ENCODE data around the gene UTP3.
A peak's percentile ranks its signal among the peaks of the same experiment; 100 is the strongest.
"Not testable (repeated sequence)": the region's sequence is repeated elsewhere in the genome, so short reads cannot be mapped to it uniquely, and the experiment has no call there.

Gene UTP3

DNA sequence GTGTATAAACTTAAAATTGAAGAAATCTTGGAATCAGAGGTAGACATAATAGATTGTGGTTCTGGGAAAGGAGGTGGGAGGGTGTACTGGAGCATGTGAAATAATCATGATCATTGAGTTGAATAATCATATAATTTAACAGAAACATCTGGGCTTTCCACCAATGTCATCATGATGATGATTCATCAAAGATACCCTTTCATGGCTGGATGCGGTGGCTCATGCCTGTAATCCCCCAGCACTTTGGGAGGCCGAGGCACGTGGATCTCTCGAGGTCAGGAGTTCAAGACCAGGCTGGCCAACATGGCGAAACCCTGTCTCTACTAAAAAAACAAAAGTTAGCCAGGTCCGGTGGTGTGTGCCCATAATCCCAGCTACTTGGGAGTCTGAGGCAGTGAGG lies 26.8 kb downstream of the UTP3 start:
- no peak for DNase-seq (ENCODE audit: low read depth in 2 of 3, low spot score in 1 of 3)

DNA sequence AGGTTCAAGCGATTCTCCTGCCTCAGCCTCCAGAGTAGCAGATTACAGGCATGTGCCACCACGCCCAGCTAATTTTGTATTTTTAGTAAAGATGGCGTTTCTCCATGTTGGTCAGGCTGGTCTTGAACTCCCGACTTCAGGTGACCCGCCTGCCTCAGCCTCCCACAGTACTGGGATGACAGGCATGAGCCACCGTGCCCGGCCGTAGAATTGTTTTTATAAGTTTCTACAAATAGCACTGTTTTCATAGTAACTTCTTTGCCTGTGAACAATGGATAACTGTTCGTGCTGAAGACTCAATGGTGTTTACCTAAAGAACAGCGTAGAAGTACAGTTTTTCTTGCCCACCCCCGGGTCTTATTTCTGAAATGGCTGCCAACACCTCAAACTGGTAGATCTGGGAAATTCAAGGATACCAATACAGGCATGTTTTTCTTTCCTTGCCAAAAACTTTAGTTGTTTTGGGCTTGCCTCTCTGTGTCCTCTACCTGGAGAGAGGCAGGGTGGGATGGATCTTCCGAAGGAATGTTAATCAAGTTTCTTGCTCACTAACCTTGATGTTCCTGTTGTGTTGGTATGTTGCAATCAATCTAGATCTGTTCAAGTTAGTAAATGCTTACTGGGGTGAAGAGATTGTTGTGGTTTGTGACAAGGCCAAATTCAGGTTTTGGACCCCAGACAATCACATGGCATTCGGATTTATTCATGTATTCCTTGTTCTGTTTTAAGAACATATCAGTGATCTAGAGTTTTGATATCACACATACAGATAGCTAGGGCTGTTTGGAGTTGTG lies 30.7 kb downstream of the UTP3 start:
- no peak for DNase-seq (ENCODE audit: low read depth in 2 of 3, low spot score in 1 of 3)

DNA sequence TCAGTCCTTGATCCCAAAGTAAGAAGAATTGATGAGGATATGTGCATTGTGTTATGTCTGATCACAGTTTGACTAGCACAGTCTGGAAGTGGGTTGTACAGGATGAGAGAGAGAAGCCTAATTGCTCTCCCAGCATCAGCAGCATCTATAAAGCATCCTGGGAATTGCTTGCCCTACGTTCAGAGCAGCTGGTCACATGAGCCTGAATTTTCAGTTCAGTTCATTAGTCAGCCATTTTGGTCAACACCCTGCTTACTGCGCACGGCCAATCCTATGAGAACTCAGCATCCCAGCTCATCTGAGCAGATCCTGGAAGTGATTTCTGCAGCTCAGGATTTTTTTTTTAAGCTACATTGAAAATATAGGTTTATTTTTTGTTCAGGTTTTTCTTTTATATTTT lies 33.4 kb downstream of the UTP3 start, which contains the start of gene RUFY3:
RUFY3 (plus strand) TSS at position 218 of the 400 bp plus-strand sequence. CDS start 610 bp downstream, outside the sequence.
- DNase-seq (ENCODE audit: low read depth in 2 of 3, low spot score in 1 of 3), result no peak

DNA sequence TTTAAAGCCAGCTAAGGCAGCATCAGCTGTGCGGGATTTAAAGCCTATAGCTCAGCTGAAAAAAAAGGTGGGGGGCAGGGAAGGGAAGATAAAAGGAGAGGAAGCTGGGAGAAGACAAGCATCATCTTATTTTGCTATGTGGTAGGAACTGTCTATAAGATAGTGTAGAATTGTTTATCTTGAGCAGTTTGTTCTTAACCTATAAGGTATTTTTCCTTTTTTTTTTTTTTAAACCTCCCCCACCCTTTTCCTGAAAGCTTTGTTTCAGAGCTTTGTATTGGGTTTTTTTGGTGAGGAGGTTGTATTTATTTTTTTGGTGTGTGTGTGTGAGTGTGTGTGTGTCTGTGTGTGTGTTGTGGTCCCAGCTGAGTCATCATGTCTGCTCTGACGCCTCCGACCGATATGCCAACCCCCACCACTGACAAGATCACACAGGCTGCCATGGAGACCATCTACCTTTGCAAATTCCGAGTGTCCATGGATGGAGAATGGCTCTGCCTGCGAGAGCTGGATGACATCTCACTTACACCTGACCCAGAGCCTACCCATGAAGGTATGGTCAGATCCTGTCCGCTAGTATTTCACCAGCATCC lies 34.0 kb downstream of the UTP3 start:
- DNase-seq (ENCODE audit: low read depth in 2 of 3, low spot score in 1 of 3), result no peak

DNA sequence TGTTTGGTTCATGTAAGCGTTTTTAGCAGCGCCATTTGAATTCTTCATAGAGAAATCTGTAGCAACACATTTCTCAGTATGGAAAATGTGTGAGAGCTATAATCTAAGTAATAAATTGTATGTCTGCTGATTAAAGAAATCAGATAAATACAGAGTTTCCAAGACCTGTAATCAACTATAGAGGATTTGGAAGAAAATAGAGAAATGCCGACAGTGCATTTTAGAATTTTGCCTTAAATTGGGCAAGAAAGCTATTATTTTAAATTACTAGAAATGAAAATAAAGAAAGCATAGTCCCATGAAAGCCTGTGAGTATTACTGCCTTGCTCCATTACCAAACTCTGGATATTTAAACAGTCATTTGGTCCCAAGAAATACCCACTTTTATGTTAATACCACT lies 36.1 kb downstream of the UTP3 start:
- DNase-seq (ENCODE audit: low read depth in 2 of 3, low spot score in 1 of 3), result no peak

DNA sequence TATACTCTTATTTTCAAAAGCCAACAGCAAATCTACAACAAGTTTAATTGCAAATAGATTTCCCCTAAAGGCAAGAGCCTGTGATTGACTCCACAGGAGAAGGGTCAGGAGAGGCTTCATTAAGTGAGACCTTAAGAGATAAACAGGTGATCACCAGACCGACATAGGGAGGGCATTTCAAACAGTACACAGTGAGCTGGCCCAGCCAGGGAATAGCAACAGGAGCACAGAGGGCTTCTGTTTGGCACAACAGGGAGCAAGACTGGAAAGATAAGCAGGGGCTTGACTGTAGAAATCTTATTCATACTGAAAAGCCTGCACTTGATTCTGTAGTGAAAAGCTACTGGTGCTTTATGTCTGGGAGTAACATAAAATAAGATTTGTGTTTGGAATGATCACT lies 37.3 kb downstream of the UTP3 start:
- no peak for DNase-seq (ENCODE audit: low read depth in 2 of 3, low spot score in 1 of 3)

DNA sequence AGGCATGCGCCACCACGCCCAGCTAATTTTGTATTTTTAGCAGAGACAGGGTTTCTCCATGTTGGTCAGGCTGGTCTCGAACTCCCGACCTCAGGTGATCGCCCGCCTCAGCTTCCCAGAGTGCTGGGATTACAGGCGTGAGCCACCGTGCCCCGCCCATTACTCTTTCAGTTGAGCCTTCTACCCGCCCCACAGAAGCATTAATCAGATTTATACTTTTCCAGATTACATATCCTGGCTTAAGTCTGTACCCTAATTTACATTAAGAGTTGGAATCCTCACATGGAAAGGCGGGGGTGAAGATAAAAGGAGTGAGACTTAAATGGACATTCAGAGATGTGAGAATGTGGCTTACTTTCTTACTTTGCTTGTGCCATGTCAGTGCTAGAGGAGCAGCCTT lies 38.2 kb downstream of the UTP3 start:
- DNase-seq (ENCODE audit: low read depth in 2 of 3, low spot score in 1 of 3), result not testable (repeated sequence)

DNA sequence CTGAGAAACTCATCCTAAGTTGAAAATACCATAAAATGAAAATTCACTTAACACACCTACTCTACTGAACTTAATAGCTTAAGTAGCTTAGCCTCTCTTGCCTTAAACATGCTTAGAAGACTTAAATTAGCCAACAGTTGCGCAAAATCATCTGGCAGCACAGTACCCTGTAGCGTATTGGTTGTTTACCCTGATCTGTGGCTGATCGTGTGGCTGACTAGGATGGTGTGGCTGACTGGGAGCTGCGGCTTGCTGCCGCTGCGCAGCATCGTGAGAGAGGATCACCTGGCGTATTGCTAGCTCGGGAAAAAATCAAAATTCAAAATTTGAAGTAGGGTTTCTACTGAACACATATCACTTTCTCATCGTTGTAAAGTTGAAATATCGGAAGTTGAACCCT lies 39.8 kb downstream of the UTP3 start:
- DNase-seq (ENCODE audit: low read depth in 2 of 3, low spot score in 1 of 3), result no peak

DNA sequence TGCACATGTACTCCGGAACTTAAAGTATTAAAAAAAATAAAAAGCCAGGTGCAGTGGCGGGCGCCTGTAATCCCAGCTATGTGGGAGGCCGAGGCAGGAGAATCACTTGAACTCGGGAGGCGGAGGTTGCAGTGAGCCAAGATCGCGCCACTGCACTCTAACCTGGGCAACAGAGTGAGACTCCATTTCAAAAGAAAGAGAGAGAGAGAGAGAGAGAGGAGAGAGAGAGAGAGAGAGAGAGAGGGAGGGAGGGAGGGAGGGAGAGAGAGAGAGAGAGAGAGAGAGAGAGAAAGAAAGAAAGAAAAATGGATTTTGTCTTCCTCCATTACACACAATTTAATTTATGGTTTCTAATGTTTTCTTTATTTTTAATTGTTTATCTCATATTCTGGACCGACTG lies 44.5 kb downstream of the UTP3 start:
- not testable (repeated sequence) for DNase-seq (ENCODE audit: low read depth in 2 of 3, low spot score in 1 of 3)

DNA sequence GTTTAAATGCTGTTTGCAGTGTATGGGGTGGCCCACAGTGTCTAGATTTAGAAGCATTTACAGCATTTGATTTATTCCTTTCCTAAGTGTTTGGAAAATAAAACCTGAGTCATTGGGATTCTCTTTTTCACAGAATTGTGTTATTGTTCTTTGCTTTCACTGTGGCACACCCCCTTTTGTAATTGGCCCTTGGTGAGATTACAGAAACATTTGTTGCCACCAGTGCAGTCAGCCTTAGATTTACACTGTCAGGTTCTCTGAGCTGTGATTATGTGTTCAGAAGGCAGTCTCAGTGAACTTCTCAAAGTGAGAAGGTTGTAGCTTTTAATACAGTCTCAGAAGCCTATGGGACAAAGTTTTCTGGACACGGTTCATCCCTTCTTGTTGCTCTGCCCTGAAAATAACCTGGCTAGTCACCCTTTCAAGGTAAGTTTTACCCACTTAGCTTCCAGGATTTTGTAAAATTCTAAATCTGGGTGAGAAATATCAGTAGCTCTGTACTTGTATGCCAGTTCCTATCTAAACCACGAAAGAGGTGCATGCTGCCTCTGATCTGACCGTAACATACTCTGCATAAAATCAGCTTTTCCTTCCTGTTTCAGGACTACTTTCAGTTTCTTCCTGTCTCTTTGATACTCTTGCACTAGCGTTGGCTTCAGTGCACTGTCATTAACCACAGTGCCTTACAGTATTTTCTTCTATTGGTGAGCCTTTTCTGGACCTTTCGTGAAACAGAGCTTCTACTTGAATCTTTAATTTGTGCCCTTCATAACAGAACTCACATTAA lies 46.0 kb downstream of the UTP3 start:
- DNase-seq (ENCODE audit: low read depth in 2 of 3, low spot score in 1 of 3), result peak in 1 of 3 donors; percentile 7

DNA sequence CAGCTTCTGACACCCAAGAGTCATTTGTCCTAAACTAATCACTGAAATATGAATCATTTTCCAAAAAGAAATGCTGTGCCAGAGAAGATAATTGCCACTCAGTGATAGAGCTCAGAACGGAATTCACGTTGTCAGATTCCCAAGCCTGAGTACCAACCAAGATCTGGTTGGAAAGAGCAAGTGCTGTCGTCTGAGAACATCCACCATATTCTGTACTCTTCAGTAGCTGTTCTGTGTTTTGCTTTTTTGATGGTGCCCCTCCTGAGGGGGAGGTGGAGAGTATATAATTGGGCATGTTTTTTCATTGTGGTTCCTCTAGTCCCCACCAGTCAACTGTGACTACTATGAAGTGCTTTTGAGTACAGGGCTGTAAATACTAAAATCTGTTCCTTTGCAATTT lies 46.6 kb downstream of the UTP3 start:
- DNase-seq (ENCODE audit: low read depth in 2 of 3, low spot score in 1 of 3), result no peak

DNA sequence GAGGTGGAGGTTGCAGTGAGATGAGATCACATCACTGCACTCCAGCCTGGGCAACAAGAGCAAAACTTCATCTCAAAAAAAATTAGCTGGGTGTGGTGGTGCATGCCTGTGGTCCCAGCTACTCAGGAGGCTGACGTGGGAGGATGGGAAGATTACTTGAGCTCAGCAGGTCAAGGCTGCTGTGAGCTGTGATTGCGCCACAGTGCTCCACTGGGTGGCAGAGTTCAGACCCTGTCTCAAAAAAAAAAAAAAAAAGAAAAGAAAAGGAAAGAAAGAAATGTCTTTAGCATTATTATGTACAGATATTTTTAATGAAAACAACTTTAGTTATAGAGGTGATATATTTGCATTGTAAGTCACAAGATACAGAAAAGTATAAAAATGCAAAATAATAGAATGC lies 47.6 kb downstream of the UTP3 start:
- DNase-seq (ENCODE audit: low read depth in 2 of 3, low spot score in 1 of 3), result peak in 1 of 3 donors; percentile 17

DNA sequence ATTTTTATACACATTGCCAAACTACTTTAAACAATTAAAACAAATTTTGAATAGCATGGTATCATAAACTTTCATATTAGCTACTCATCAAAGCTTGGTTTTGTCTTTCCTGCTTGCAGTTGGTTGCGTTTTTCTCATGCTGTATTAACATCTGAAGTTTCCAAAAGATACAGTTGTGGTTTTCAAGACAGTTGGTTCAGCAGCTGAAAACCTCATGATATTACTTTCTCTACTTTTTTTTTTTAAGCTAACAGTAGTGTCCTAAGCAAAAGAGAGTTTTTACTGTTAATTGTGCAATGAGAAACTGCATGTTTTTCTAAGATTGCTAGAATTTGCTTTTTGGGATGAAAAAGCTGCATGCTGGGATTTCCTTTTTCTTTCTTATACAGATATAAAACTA lies 48.7 kb downstream of the UTP3 start:
- no peak for DNase-seq (ENCODE audit: low read depth in 2 of 3, low spot score in 1 of 3)

DNA sequence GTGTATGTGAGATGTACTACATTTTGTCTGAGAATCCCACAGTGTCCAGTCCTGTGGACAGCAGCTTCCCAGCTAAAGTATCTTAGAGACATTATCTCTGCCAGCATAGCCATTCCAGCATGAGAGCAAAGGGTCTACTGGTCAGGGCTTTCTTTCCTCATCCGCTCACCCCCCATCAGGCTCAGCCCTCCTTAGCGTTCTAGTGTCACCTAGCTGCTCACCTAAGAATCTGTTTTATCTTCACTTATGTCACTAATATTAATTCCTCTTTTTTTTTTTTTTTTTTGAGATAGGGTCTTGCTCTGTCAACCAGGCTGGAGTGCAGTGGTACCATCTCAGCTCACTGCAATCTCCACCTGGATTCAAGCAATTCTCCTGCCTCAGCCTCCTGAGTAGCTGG lies 49.1 kb downstream of the UTP3 start:
- DNase-seq (ENCODE audit: low read depth in 2 of 3, low spot score in 1 of 3), result no peak

DNA sequence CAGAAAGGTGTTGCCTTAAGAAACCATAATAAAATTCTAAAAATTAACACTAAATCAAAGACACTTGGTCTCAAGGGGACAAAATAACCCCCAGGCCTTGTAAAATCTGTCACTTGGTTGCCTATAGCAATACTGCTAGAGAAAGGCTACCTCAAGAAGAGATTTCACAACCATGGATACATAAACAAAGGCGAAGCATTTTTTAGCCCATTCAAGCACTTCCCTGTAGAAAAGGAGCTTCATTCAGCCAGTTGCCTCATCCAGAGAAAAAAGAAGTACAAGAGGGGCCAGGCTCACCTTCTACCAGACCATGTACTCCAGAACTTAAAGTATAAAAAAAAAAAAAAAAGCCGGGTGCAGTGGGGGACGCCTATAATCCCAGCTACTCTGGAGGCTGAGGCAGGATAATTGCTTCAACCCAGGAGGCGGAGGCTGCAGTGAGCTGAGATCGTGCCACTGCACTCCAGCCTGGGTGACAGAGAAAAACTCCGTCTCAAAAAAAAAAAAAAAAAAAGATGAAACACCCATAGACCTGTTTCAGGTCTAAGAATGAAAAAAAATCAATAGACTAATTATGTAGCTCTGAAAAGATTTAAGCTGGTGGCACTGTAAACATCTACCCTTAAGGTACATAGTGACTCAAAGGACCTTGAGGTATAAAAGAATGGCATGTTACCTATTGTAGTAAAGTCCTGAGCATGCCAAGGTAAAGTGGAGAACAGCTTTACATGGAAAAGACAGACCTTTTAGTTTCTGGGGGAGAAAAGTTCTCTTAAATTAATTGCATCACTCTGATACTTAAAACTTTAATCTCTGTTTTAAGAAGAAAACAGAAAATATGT lies 51.4 kb downstream of the UTP3 start:
- DNase-seq (ENCODE audit: low read depth in 2 of 3, low spot score in 1 of 3), result no peak

All from stimulated activated CD4-positive, alpha-beta T cell treated with anti-CD3 and anti-CD28 coated beads, Interleukin-12 subunit alpha, Interleukin-12 subunit beta, amount 100 ng/mL, for 48 hours (primary cell).